Astrocyte of the hippocampus (primary cell): ENCODE measurements around the gene TEDC1.

Experiments
- DNase-seq: peaks from one replicate; pipeline ENCODE4 v3.0.0; 2011; ENCODE audit warnings: low read depth, low spot score

Gene TEDC1, protein sequence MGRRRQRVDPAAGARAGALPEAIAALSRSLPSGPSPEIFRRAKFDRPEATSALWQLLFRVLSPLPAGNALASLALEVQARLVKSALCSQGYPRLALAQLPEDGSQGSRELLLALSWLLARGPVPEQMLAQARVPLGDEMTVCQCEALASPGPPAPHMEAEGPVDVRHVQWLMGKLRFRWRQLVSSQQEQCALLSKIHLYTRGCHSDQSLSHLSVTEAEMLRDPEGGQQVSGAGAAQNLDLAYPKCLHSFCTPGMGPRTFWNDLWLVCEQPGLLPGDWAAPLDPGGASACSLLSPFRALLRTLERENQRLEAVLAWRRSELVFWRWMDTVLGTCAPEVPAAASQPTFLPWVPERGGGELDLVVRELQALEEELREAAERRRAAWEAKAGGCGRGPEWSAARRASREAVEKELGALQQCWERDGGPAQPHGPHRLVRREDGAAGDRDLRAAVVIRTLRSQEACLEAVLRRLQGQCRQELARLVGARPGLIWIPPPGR

DNA sequence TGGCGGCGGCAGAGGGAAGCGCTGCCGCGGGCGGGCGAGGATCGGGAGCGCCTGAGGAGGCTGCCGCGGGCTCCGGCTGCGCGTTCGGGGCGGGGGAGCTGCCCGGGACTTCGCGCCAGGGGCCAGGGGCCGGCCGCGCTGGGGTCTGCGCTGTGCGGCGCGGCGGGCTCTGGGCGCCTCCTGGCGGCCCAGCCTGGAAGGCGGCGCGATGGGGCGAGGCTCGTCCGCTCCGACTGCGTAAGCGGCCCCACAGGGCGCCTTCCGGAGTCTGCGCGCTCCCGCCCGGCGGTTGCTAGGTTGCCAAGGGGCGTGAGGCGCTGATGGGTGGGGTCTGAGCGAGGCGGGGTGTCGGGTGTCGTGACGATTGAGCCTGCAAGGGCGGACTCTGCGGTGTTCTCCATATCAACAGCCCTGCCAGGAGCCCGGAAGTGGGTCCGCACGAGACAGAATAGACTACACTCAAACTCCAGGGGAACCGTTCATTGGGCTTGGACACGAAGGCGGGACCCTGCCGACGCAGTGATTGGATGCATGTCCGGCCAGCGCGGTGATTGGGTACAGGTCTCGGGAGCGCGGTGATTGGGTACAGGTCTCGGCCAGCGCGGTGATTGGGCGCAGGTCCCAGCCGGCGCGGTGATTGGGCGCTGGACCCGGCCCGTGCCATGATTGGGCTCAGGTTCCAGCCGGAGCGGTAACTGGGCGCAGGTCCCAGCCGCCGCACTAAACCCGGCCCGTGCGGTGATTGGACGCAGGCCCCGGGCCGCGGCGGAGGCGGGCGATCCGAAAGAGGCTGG, at the start of gene TEDC1:
Gene TEDC1, plus strand, starts transcription at position 675 of the 794 bp plus-strand sequence. CDS start 130 bp downstream, outside the sequence.
- peak; percentile 100 for DNase-seq

DNA sequence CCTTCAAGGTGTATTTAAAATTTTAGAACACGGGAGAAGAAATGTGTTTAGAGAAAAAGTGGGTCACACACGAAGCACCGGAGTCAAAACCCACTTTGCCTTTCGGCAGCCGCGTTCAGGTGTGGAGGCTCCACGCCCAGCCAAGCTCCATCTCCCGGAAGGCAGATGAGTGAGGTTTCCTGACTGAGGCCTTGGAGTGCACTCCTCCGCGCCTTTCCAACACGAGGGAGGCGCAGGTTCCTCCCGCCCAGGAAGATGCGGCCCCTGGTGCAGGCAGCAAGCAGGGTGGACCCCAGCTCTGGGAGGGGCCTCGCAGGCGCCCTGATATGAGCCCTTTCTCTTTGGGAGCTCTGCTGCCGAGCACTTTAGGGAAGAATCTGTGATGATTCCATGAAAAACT, 48.9 kb upstream of the TEDC1 start:
- DNase-seq = no peak

DNA sequence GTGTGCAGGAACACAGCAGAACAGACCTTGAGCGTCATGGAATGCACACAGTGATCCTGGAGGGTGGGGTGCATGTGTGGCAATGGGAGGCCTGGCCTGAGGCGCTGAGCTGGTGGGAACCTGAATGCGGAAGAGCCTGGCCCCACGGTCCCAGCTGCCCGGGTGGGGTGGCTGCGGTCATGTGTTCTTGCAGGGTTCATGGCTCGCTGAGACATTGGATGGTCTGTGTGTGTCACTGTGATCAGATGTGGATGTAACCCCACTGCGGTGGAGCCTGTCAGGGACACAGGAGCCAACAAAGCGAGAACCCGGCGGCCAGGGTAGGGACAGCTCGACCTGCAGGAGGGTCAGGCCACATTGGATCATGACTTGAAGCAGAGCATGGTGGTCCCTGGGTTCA, 48.2 kb upstream of the TEDC1 start:
- DNase-seq = no peak

DNA sequence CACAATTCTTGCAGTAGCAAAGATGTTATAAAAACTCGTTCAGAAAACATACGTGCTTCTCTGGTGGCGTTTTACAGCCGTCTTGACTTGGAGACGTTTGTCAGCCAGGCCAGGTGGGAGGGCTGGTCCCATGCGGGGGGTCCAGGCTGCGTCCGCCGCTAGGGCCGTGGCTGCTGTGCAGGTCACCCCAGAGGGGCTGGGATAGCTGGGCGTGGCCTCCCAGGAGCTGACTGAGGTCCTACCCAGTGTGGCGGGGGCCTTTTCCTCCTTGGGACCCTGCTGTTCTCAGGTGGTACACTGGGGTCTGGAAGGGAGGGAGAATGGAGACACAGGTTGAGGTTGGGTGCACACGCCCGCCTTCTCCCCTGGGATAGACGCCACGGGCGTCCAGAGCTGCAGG, 46.2 kb upstream of the TEDC1 start:
- no peak for DNase-seq

DNA sequence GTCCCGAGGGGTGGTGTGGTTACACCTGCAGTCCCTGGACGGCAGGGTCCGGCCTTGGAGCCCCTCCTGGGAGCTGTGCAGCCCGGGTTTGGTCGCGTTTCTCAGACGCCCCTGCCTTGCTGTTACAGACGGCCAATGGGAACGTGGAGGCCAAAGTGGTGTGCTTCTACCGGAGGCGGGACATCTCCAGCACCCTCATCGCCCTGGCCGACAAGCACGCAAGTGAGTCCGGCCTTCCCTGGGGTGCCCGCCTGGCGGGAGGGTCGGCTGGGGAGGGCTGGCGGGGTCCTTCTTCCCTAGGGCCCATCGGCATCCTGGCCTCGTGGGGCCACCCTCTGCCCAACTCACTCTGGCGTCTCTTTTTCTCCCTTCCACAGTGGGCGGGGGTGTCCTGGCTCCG, 45.8 kb upstream of the TEDC1 start:
- no peak for DNase-seq

DNA sequence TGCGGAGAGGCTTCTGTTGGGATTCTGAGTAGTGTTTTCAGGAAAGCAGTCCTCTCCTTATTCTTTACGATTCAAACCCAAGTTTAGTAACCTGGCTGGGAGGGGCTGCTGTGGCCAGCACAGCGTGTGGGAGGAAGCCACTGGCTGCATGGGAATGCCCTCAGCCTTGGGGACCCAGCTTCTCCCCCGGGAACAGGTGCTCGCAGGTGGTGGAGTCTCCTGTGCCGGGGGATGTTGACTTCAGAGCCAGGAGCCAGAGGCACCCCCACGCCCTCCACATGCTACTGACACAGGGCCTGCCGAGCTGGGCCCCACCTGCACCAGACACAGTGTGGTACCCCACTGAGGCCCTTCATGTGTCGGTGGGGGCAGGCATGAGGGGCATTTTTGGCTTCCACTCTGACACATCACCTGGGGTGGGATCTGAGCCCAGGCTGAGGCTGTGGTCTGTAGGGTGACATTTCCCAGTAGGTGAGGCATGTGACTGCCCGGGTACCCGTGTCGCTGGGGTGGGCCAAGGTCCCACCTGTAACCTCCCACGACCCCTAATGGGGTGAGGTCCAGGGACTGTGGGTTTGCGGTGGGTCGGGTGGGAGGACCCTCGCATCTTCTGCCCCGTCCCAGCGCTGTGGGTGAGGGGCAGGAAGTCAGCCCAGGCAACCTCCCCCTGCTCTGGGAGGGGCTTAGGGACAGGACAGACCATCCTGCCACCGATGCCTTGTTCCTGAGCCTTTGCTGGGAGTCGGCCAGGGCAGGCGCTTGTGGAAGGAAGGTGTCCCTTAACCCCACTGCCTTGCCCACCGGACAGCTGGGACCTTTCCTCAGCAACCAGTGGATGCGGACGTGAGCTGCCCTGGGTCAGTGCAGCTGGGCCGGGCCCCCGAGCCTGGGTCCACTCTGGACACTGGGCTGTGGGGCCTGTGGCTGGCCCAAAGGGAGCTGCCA, 44.9 kb upstream of the TEDC1 start:
- DNase-seq = no peak

DNA sequence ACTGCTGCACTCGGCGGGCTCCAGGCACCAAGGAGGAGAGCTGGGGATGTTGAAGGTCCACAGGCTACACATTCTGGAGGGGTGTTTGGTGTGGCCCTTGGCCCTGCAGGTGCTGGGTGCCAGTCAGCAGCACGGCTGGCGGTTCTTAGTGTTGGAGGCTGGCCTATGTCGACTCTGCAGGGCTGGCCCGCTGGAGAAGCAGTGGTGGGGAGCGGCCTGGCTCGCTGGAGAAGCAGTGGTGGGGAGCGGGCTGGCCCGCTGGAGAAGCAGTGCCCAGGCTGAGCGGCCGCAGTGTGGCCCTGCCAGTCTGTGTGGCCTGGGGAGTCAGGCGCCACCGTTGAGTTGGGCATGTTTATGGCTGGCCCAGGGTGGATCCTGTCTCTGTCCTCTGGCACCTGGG, 44.1 kb upstream of the TEDC1 start:
- DNase-seq = no peak

DNA sequence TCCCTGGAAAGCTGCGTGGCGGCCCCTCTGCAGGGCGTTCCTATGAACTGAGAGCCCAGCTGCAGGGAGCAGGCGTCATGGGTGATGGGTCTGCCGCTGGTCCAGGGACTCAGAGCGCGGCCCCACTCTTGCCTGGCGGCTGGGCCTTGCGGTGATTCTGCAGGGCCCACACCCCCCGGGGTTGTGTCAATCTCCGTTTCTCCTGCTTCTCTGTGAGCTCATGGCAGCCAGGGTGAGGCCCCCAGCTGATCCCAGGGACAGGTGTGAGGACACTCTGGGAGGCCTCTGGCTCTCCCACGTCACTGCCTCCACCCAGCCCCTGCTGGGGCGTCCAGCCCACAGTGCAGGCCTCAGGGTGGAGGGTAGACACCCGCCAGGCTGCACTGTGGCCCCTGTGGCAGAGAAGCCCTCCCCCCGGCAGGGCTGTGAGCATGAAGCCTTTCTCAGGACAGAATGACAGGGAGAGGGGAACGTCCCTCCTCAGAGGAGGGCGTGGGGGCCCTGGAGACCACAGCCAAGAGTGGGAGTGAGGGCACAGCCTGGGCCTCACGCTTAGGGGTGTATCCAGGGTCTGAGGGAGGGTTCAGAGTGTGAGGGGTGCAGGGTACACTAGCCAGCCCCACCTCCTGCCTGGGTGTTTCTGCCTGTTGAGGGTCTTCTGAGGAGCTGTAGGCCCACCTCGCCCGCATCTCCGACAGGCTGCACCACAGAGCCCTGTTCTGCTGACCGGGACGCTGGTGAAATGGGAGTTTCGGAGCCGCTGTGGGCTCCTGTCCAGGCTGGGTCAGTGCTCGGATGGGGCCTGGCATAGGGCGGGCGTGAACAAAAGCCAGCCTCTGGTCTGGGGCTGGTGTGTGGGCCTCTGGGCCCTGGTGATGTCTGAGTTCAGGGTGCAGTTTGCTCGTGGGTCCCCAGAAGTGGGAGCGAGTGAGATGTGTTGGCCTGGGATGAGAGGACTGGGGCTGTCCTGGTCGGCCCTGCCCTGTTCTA, 43.1 kb upstream of the TEDC1 start:
- DNase-seq = no peak

DNA sequence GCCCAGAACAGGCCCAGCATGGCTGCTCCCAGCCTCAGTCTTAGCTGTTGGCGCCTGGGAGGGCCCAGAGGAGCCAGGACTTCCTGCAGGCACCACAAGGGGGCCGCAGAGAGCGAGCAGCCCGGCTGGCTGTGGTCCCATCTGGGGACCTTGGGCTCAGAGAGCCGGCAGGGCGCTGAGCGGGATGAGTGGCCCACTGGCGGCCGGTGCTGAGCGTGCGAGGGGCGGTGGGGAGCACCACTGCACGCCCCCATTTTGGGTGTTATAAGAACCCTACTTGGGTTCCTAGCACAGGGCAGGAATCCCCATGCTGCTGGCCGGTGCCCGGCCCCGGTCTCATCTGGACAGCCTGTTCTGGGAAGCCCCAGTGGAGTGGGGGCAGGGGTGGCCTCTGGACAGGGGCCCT, 42.3 kb upstream of the TEDC1 start:
- DNase-seq = peak; percentile 88

DNA sequence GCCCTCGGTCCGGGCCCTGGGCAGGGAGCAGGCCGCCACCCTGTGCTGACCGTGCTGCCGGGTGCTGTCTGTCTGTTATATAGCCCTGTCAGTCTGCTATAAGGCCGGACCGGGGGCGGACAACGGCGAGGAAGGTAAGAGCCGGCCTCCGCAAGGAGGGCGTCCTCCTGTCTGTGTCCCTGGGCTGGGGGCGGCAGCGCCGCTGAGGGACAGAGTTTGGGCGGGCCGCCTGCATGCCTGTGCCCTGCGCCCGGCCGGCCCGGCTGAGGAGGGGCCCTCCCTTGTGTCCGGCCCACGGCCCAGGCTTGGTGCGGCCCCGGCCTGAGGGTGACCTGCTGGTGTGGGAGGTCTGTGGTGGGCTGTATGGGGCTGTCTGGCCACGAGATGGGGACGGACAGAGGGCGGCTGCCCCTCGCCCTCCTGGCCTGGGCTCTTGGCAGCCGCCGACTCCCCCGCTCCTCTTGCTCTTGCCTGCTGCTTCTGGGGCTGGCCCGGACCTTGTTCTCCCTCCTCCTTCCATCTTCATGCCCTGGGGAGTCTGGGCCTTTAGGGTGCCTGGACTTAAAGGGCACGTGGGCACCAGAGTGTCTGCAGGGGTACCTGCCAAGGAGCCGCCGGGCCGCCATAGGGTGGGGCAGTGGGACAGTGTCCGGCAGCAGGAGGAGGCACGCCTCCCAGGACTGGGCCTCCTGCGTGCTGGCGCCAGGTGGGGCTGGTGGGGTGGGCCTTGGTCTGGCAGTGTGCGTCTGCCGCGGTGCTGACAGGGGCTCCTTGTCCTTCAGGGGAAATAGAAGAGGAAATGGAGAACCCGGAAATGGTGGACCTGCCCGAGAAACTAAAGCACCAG, 41.5 kb upstream of the TEDC1 start:
- no peak for DNase-seq

DNA sequence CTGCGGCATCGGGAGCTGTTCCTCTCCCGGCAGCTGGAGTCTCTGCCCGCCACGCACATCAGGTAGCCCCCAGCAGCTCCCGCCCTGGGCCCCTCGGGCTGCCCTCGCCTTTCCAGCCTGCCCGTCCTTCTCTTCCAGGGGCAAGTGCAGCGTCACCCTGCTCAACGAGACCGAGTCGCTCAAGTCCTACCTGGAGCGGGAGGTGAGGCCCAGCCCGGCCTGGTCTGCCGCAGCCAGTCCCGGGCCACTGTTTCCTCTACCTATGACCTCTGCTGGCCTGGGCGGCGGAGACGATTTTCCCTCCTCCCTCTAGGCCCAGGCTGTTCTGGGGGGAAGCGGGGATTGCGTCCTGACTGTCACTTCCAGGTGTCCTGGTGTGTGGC, 40.9 kb upstream of the TEDC1 start:
- DNase-seq = no peak

DNA sequence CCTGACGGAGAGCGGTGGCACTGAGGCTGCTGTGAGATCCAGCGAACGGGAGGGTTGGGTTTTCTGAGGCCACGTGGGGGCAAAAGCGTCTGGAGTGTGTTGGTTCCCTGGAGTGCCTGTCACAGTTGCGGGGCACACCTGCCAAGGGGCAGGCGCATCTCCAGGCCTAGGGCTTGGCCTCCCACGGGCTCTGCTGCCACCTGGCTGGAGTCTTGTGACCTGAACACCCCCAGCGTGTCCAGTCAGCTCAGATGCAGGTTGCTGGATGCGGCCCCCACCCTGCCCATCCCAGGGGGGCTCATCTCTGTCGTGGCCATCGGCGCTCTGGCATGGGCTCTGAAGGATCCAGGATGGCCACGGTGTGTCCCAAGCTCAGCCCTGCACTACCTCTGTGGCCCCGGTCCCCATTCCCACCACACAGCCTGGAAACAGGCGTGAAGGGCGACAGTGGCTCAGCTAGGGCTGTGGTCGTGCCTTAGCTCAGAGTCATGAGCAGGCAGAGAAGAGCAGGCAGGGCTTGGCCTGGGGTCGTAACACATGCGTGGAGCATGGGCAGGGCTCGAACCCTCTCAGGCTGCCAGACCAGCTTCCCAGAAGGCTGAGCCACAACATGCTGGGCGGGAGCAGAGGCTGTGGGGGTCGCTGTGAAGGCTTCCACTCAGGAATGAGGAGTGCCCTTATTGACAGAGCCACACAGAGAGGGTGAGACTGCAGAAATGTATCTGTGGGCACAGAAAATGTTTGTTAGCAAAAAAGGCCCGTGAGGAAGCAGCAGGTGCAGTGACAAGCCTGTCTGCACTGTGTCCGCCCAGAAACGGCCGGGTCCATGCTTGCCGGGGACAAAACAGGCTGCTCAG, 40.0 kb upstream of the TEDC1 start:
- no peak for DNase-seq

DNA sequence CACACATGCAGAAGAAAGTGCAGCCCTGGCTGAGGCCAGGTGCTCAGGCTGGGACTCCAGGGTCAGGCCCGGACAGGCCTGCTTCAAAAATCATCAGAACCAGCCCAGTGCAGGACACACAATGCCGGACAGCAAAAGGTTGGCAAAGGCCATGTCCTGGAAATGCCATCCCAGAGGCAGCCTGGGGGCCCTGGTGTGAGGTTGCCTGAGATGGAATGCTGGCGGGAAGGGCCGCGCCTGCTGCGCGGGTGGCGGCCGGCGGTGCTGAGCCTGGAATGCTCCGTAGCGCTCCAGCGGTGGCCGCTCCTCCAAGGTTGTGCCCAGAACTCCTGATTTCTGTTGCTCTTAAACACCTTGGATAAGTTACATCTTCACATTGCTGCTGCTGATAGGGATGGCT, 38.1 kb upstream of the TEDC1 start:
- no peak for DNase-seq

DNA sequence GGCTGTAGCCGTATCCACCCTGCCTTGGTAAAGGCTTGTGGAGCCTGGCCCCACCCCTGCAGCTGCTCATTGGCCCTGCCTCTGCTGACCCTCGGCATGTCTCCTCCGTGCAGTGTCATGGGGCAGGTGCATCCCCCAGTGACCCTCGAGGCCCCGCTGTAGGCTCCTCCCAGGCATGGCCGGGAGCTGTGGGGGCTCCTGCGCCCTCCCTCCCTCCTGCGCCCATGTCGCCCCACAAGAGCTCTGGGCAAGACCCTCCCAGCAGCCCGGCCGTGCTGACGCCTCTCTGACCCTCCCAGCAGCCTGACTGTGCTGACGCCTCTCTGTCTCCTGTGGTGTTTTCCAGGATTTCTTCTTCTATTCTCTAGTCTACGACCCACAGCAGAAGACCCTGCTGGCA, 37.2 kb upstream of the TEDC1 start:
- DNase-seq = no peak

DNA sequence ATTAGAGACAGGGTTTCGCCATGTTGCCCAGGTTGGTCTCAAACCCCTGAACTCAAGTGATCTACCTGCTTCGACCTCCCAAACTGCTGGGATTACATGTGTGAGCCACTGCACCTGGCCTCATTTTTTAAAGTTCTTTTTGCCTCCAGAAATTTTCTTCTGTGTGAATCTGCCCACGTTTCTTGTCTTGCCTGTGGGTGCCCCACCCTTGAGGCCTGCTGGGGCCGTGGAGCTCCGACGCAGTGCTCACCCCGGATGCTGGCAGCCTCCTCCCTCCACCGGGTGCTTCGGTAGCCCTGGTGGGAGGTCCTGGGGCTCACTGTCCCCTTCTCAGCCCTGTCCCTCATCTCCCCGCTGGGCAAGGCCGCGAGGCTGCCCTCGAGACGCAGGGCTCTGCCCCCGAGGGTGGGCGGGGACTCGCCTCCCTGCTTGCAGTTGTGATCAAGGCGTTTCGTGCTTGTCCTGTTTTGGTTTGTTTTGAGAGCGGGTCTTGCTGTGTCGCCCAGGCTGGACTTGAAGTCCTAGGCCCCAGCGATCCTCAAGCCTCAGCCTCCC, 35.9 kb upstream of the TEDC1 start:
- no peak for DNase-seq

DNA sequence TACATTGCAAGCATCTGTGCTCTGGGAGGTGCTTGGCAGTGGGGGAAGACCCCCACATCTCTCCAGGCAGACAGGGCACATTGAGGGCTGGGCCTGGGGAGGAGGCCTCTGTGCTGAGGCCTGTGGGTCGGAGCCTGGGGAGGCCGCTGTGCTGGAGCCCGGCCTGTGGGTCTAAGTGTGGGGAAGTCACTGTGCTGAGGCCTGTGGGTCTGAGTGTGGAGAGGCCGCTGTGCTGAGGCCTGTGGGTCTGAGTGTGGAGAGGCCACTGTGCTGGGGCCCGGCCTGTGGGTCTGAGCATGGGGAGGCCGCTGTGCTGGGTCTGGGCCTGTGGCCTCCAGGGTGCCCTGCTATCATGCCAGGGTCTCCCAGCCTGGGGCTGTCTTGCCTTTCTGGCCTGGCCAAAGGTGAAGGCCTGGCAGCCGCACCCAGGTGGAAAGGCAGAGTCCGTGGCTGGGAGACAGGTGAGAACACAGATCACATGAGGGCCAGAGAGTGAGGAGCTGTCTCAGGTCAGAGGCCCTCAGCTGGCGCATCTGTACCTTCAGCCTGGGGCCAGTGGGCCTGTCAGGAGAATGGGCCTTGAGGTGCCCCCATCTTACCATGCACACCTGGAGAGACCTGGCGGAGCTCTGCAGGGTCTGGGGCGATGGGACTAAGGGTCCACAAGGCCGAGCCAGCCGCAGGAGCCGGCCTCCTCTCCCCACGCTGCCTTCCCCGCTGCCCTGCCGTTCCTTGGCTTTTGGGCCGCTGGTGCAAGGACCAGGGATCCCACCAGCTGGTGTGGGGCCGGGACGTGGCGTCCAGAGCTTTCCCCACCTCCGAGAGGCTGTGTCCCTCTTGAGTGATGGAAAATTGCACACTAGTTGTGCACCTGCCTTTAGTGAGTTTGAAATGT, 35.0 kb upstream of the TEDC1 start:
- no peak for DNase-seq
